K562 (cell line): ENCODE data around the gene ASB18.

Experiments used
- CEBPB ChIP-seq: fragments of 450-650 bp; IDR thresholded peaks from 2 replicates; pipeline ENCODE4 v1.6.1; 2016; ENCODE audit warnings: missing genetic modification characterization, missing compliant biosample characterization
- CTCF ChIP-seq, 3 experiments: IDR thresholded peaks in 2 of 3; conservative IDR thresholded peaks in 1 of 3; 2 replicates each; pipeline ENCODE4 v1.5.1; 2011 to 2012; ENCODE audit warnings: low read length in 3 of 3, mild to moderate bottlenecking in 3 of 3, control low read depth in 2 of 3, improper control_type of control experiment in 1 of 3, inconsistent platforms in 1 of 3, low read depth in 1 of 3, mixed read lengths in 1 of 3, moderate library complexity in 1 of 3; ENCODE audit not compliant: insufficient read depth in 2 of 3
- EP300 ChIP-seq: IDR thresholded peaks from 2 replicates; pipeline ENCODE4 v1.6.1; 2012; ENCODE audit warnings: low read length, improper control_type of control experiment
- ETS1 ChIP-seq: conservative IDR thresholded peaks from 2 replicates; pipeline ENCODE4 v1.6.1; 2011; ENCODE audit warnings: low read depth, mild to moderate bottlenecking, low read length; ENCODE audit not compliant: control insufficient read depth
- TEAD1 ChIP-seq, 2 experiments: fragments of 450-650 bp in 1 of 2; sonication (generic) in 1 of 2; formaldehyde crosslinking; IDR thresholded peaks; 2 replicates each; pipeline versions ENCODE4 v1.4.0 to v1.8.0; 2020 to 2022; ENCODE audit warnings: mild to moderate bottlenecking in 2 of 2, missing genetic modification reagents in 1 of 2

- TF ChIP-seq ETS1, result no peak
- TF ChIP-seq TEAD1 (CRISPR knock-in tag; IDR thresholded peaks at IDR 0.05), result no peak
- no peak for TF ChIP-seq EP300
- TF ChIP-seq CEBPB (tag), result no peak
- no peak for TF ChIP-seq CTCF (IDR thresholded peaks at IDR 0.05 in 2 of 3, conservative IDR thresholded peaks at IDR 0.05 in 1 of 3; ENCODE audit: insufficient read depth in 2 of 3, low read depth in 1 of 3, low read length in 3 of 3)
Measured at GRCh38 chr2:236246711-236247246, 17.4 kb downstream of the ASB18 start.
